Body of pancreas (tissue), 4 donors: ENCODE data around the gene ABL1. TPM values are rescaled to one million over a fixed set of nuclear protein-coding genes. Genes with fewer than 3 reads are reported as not detected.
A peak's percentile ranks its signal among the peaks of the same experiment; 100 is the strongest.

Source experiments
- ATAC-seq: fragments of 150-250 bp; one replicate; pipeline ENCODE4 v1.9.1; 2016
- DNase-seq, 4 donors: peaks; one replicate each; pipeline ENCODE4 v3.0.0-alpha.2; 2019
- H3K27ac ChIP-seq, 4 donors: fragments of 200-600 bp; sonication (generic); 1 replicate in 3 of 4; 2 replicates in 1 of 4; pipeline versions ENCODE4 v1.5.1 to v1.6.1; 2016 to 2019; ENCODE audit warnings: mild to moderate bottlenecking in 1 of 4, mixed read lengths in 1 of 4, moderate library complexity in 1 of 4
- H3K27me3 ChIP-seq, 2 donors: fragments of 200-600 bp; sonication (generic); one replicate each; pipeline ENCODE4 v1.6.0; 2016; ENCODE audit warnings: mild to moderate bottlenecking in 1 of 2
- H3K36me3 ChIP-seq, 2 donors: fragments of 200-600 bp; sonication (generic); replicated peaks in 1 of 2; 2 replicates each; pipeline ENCODE4 v1.5.1; 2016; ENCODE audit warnings: low read depth in 2 of 2; ENCODE audit not compliant: insufficient read depth in 1 of 2
- H3K4me1 ChIP-seq: fragments of 200-600 bp; sonication (generic); one replicate; pipeline ENCODE4 v1.6.0; 2016
- H3K4me3 ChIP-seq, 2 donors: fragments of 200-600 bp; sonication (generic); 1 replicate in 1 of 2; 2 replicates in 1 of 2; pipeline ENCODE4 v1.5.1; 2016 to 2019
- H3K9me3 ChIP-seq, 3 donors: fragments of 200-600 bp; sonication (generic); 1 replicate in 2 of 3; 2 replicates in 1 of 3; pipeline ENCODE4 v1.5.1; 2016
- POLR2A ChIP-seq, 3 donors: fragments of 450-650 bp; IDR thresholded peaks; one replicate each; pipeline ENCODE4 v1.6.1; 2016; ENCODE audit warnings: antibody characterized with exemption in 3 of 3, mild to moderate bottlenecking in 2 of 3
- WGBS, 2 donors: methylation state at CpG; one replicate each; pipeline ENCODE4 v1.1.5; 2017; 5-methylcytosine and 5-hydroxymethylcytosine counted together
- intact Hi-C: fragments of 100-400 bp; cut with DNase I; formaldehyde crosslinking; loops from one replicate; pipeline ENCODE4 v1.15.1; 2023
- total RNA-seq, 2 donors: library from RNA; depleted of rRNA; stranded (reverse); fragments of >200 nt; gene quantifications; one replicate each; pipeline ENCODE4 v1.1.0, GENCODE V29; 2016
- TF ChIP-seq, protein P1 (sequence below), 7 experiments: fragments of 450-650 bp in 4 of 7; fragments of 200-600 bp in 3 of 7; sonication (generic) in 3 of 7; IDR thresholded peaks; one replicate each; pipeline ENCODE4 v1.5.1; 2016 to 2019; ENCODE audit warnings: antibody characterized with exemption in 7 of 7

ABL1 gene
- total RNA-seq, 2 donors from 2014 or later, result 23.3 to 29.0 TPM

DNA sequence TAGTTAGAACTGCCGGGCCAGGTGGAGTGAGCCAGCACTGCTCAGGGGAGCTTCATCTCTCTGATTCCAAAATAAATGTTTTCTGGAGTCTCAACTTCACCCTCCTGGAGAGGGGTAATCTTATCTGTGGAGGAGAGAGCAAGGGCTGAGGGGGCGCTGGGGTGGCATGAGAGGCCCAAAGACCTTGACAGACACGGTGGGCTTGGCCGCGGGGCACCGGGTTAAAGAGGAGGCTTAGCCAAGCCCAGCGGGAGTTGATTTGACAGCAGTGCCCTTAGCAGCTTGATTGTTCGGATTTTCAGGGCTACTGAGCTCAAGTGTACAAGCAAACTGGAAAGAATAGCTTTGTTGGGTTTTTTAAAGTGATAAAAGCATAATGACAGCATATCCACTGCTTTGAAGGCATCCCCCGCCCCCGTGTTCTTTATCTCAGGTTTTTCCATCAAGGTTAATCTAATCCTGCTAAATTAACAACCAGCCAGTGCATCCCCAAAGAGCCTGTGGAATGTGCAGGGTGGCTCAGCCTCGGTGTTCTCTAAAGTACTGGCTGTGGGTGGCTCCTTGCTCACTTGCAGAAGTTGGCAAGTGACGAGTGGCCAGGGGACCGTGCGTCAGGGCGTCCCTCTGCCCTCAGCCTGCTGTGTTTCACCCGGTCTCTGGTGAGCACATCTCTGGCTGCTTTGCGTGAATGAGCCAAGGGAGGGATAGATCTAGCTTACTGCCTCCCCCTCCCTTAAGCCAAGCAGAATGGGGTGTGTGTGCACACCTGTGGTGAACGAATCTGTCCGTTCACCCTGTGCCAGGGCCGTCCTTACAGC is 56.0 kb downstream of the ABL1 start:
- no peak for ATAC-seq
- Histone ChIP-seq H3K27ac (no peak overlapping the region), H3K36me3 (peaks cover 0 to 5% of the 10 kb centered on the region in 2 donors), H3K27me3 (no peaks in the 10 kb centered on the region), H3K4me3 (no peak overlapping the region), H3K9me3 (no peaks in the 10 kb centered on the region), H3K4me1 (no peaks in the 10 kb centered on the region)
- DNase-seq, result no peak
- intact Hi-C loops, result no loop called here
- TF ChIP-seq, protein P1, sequence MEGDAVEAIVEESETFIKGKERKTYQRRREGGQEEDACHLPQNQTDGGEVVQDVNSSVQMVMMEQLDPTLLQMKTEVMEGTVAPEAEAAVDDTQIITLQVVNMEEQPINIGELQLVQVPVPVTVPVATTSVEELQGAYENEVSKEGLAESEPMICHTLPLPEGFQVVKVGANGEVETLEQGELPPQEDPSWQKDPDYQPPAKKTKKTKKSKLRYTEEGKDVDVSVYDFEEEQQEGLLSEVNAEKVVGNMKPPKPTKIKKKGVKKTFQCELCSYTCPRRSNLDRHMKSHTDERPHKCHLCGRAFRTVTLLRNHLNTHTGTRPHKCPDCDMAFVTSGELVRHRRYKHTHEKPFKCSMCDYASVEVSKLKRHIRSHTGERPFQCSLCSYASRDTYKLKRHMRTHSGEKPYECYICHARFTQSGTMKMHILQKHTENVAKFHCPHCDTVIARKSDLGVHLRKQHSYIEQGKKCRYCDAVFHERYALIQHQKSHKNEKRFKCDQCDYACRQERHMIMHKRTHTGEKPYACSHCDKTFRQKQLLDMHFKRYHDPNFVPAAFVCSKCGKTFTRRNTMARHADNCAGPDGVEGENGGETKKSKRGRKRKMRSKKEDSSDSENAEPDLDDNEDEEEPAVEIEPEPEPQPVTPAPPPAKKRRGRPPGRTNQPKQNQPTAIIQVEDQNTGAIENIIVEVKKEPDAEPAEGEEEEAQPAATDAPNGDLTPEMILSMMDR (IDR thresholded peaks at IDR 0.05), result no peak
- no peak for TF ChIP-seq POLR2A (IDR thresholded peaks at IDR 0.05)
- WGBS, 2 donors, result 84% methylated on average over 15 to 20 of the region's 20 CpGs

DNA sequence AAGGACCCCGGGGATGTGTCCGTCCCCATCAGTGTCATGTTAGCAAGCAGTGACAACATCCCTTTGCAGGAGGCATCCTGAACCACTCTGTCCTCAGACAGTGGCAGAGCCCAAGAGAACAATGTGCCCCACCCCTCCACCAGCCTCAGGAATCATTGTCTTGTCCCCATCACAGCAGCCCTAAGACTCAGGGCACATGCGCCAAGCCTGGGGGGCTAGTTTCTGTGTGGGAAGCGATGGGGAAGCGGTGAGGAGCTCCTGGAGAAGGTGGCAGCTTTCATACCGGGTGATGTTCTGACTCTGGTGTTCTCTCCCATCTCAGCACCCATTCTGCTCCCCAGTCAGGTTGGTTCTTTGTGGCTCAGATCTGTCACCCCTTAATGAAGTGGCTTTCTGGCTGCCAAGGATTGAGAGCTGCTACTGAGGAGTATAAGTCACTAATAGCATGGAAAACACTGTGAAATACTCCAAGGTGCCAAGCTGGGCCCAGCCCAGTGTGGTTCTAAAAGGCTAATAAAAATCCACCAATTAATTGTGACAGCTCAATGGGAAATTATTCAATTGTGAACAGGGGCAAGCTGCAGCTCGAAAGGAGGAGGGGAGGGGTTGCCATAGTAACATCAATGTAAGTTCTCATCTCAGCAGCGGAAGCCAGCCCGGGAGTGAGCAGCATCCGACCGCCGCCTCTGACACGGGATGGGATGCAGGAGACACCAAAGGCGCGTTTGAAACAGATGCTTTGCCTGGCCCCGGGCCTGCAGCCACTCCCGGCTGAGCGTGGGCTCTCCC is 56.8 kb downstream of the ABL1 start:
- Histone ChIP-seq H3K27ac (no peak overlapping the region), H3K36me3 (peaks cover 0 to 5% of the 10 kb centered on the region in 2 donors)
- 84 to 93% methylated on average over 13 to 18 of the region's 18 CpGs for WGBS, 2 donors

DNA sequence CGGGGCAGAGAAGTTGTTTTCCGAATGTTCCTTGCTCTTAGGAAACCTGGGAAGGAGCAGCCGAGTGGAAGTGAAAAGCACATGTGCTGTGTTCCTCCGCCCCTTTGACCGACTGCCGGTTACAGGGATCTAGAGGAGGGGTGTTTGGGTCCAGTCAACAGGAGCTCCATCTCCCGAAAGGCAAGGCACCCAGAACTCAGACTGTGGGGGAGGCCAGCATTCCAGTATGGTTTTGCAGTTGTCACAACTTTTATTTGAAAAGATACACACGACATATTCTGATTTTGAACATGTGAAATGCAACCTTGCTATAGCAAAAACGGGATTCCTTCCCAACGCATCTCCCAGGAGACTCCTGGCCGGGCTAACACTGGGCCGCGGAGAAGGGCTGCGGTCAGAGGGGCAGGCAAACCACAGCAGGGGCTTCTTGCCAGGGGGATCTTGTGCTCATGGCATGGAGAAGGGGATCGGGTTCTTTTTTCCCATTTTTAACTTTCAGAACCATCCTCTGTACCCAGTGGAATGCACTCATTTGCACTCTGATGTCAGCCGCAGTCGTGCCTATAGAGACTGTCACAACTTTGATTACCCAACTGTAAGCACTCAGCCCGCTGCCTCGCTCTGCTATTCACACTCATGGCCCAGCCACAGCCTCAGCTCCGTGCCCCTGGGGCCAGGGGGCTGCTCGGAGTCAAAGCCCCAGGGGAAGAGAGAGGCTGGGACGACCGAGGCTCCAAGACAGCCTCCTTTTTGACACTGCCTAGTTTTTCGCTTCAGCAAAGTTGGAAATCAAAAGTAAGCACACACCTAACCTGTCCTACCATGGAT is 57.6 kb downstream of the ABL1 start:
- DNase-seq (no peak), ATAC-seq (no peak)
- Histone ChIP-seq H3K4me1 (no peaks in the 10 kb centered on the region), H3K27me3 (no peaks in the 10 kb centered on the region), H3K9me3 (no peaks in the 10 kb centered on the region), H3K4me3 (no peak overlapping the region), H3K36me3 (peaks cover 0 to 5% of the 10 kb centered on the region in 2 donors), H3K27ac (no peak overlapping the region)
- 87 to 96% methylated on average over 17 to 24 of the region's 24 CpGs for WGBS, 2 donors
- TF ChIP-seq, protein P1 (IDR thresholded peaks at IDR 0.05), result no peak
- no peak for TF ChIP-seq POLR2A (IDR thresholded peaks at IDR 0.05)
- intact Hi-C loops, result no loop called here

More for the DNA sequence above, 56.8 kb downstream of the ABL1 start:
- H3K27me3 ChIP-seq, result no peaks in the 10 kb centered on the region
- H3K4me3 ChIP-seq, result no peak overlapping the region
- H3K4me1 ChIP-seq, result no peaks in the 10 kb centered on the region
- intact Hi-C loops, result no loop called here
- ATAC-seq (no peak), DNase-seq (no peak)
- H3K9me3 ChIP-seq, result no peaks in the 10 kb centered on the region
- TF ChIP-seq, protein P1 (IDR thresholded peaks at IDR 0.05), result no peak
- no peak for TF ChIP-seq POLR2A (IDR thresholded peaks at IDR 0.05)

DNA sequence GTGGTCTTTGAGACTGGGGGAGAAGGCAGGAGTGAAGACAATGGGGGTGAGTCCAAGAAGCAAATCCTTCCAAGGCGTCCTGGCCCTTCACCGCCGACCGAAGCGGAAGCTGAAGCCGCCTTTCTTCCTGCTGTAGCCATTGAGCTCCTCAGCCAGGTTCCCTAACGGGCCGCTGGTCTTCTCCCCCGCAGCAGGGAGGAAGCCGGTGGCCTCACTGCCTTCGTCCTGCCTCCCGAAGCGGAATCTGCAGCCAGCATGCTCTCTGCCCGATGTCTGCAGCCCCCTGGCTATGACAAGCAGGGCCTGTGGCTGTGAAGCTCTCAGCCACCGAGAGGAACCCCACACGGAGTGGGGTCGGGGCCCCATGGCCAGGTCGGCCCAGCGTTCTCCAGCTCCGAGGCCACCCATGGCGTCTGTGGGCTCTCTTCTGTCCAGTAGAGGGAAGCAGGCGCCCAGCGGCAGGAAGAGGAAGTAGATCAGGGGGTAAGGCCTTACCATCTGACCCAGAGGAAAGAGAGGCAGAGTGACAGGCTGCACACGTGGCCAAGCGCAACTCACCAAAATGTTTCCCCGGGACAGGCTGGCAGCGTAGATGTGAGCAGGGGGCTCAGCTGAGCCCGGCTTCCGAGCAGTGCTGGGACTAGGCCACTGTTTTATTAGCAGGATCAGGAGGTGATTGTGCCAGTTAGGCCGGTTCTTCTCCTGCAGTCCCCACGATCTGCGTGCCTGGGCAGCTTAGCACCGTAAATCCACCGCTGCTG is 58.5 kb downstream of the ABL1 start:
- no peaks in the 10 kb centered on the region for H3K9me3 ChIP-seq
- H3K27ac ChIP-seq, result no peak overlapping the region
- intact Hi-C loops, result no loop called here
- no peaks in the 10 kb centered on the region for H3K27me3 ChIP-seq
- no peak overlapping the region for H3K4me3 ChIP-seq
- TF ChIP-seq, protein P1 (IDR thresholded peaks at IDR 0.05), result peak in 1 of 7 experiments; percentile 26
- peak in 1 of 3 donors; percentile 11 for TF ChIP-seq POLR2A (IDR thresholded peaks at IDR 0.05)
- H3K36me3 ChIP-seq, result no peaks in the 10 kb centered on the region
- DNase-seq (peak in 1 of 4 donors; percentile 48), ATAC-seq (peak; percentile 7)
- H3K4me1 ChIP-seq, result peaks cover 5% of the 10 kb centered on the region
- WGBS, 2 donors, result 80 to 89% methylated on average over 10 to 34 of the region's 34 CpGs
